Measurements from ENCODE around the gene FAM118A. TPM values are rescaled to one million over a fixed set of nuclear protein-coding genes. Genes with fewer than 3 reads are reported as not detected.

The FAM118A gene
- total RNA-seq, 1 experiment from 2014 or later = 20.3 TPM

- no peaks in the 10 kb centered on the region for H3F3A ChIP-seq (ENCODE audit: low read length, unreplicated experiment)
- no peak overlapping the region for H3K9ac ChIP-seq (ENCODE audit: low read length)
- H3K9me3 ChIP-seq (ENCODE audit: low read length) = no peaks in the 10 kb centered on the region
- no peak overlapping the region for H3K4me3 ChIP-seq (ENCODE audit: low read length)
- intact Hi-C loops (cut with micrococcal nuclease) = no loop called here
- H3K36me3 ChIP-seq (ENCODE audit: low read depth, low read length) = no peaks in the 10 kb centered on the region
- H3K27ac ChIP-seq (ENCODE audit: low read length) = no peak overlapping the region
- H3K4me2 ChIP-seq (ENCODE audit: low read length) = no peak overlapping the region
- CTCF ChIA-PET = no interaction called here
- no TSS peak for BruUV-seq (replicated peaks)
- TF ChIP-seq EZH2phosphoT487 (IDR thresholded peaks at IDR 0.05; ENCODE audit: borderline replicate concordance, low read length) (no peak), EZH2 (IDR thresholded peaks at IDR 0.05; ENCODE audit: low read length, unreplicated experiment) (no peak), CTCF (conservative IDR thresholded peaks at IDR 0.05; ENCODE audit: low read depth, low read length) (no peak)
- no peaks in the 10 kb centered on the region for H4K20me1 ChIP-seq (ENCODE audit: low read length)
- H3K27me3 ChIP-seq (ENCODE audit: low read length) = no peaks in the 10 kb centered on the region
- POLR2A ChIA-PET (ENCODE audit: unreplicated experiment) = no interaction called here
- no peak for ATAC-seq
- H3K79me2 ChIP-seq (ENCODE audit: low read length) = no peaks in the 10 kb centered on the region
- H2AFZ ChIP-seq (ENCODE audit: low read length) = no peak overlapping the region
- H3K9me2 ChIP-seq (replicated peaks; ENCODE audit: low read length) = no peaks in the 10 kb centered on the region
- peaks cover 24% of the 10 kb centered on the region for H3K4me1 ChIP-seq (ENCODE audit: insufficient read depth, low read length)
- no peak for DNase-seq
Measured at GRCh38 chr22:45278125-45278524, 31.6 kb upstream of the FAM118A start.

- no peak overlapping the region for H2AFZ ChIP-seq (ENCODE audit: low read length)
- ATAC-seq (peak; percentile 16), DNase-seq (peak; percentile 80)
- H4K20me1 ChIP-seq (ENCODE audit: low read length) = no peaks in the 10 kb centered on the region
- H3K4me3 ChIP-seq (ENCODE audit: low read length) = peak overlapping the region; percentile 22; the same call in 1 of the 2 replicates
- H3K27me3 ChIP-seq (ENCODE audit: low read length) = no peaks in the 10 kb centered on the region
- no peaks in the 10 kb centered on the region for H3K9me2 ChIP-seq (replicated peaks; ENCODE audit: low read length)
- 0 out of 2 replicates have a peak overlapping the region, but pooled peaks have one; percentile 63 for H3K9ac ChIP-seq (ENCODE audit: low read length)
- no peaks in the 10 kb centered on the region for H3K79me2 ChIP-seq (ENCODE audit: low read length)
- no peaks in the 10 kb centered on the region for H3K36me3 ChIP-seq (ENCODE audit: low read depth, low read length)
- H3K9me3 ChIP-seq (ENCODE audit: low read length) = no peaks in the 10 kb centered on the region
- peak overlapping the region; percentile 69 for H3K4me2 ChIP-seq (ENCODE audit: low read length)
- BruUV-seq (replicated peaks) = no TSS peak
- TF ChIP-seq CTCF (conservative IDR thresholded peaks at IDR 0.05; ENCODE audit: low read depth, low read length) (no peak), EZH2phosphoT487 (IDR thresholded peaks at IDR 0.05; ENCODE audit: borderline replicate concordance, low read length) (no peak), EZH2 (IDR thresholded peaks at IDR 0.05; ENCODE audit: low read length, unreplicated experiment) (no peak)
- peak overlapping the region; percentile 88 for H3K27ac ChIP-seq (ENCODE audit: low read length)
- no peaks in the 10 kb centered on the region for H3F3A ChIP-seq (ENCODE audit: low read length, unreplicated experiment)
- CTCF ChIA-PET = no interaction called here
- H3K4me1 ChIP-seq (ENCODE audit: insufficient read depth, low read length) = peaks cover 33% of the 10 kb centered on the region
- POLR2A ChIA-PET (ENCODE audit: unreplicated experiment) = interaction anchor here (0.5 kb wide), 1 partner anchor 9 kb away, joined by 6 read pairs; no protein-coding TSS in a partner anchor
- intact Hi-C loops (cut with micrococcal nuclease) = no loop called here
Measured at GRCh38 chr22:45280587-45280980, 29.1 kb upstream of the FAM118A start.

GRCh38 chr22:45281010-45281409 is 28.7 kb upstream of the FAM118A start:
- ATAC-seq = no peak
- Histone ChIP-seq H4K20me1 (ENCODE audit: low read length) (no peaks in the 10 kb centered on the region), H3K79me2 (ENCODE audit: low read length) (no peaks in the 10 kb centered on the region), H3K4me1 (ENCODE audit: insufficient read depth, low read length) (peaks cover 34% of the 10 kb centered on the region), H2AFZ (ENCODE audit: low read length) (no peak overlapping the region), H3K9me3 (ENCODE audit: low read length) (no peaks in the 10 kb centered on the region), H3K27ac (ENCODE audit: low read length) (peak overlapping the region; percentile 88), H3K4me2 (ENCODE audit: low read length) (peak overlapping the region; percentile 69), H3F3A (ENCODE audit: low read length, unreplicated experiment) (no peaks in the 10 kb centered on the region), H3K4me3 (ENCODE audit: low read length) (peak overlapping the region; percentile 22; the same call in 1 of the 2 replicates), H3K9ac (ENCODE audit: low read length) (0 out of 2 replicates have a peak overlapping the region, but pooled peaks have one; percentile 17), H3K36me3 (ENCODE audit: low read depth, low read length) (no peaks in the 10 kb centered on the region), H3K27me3 (ENCODE audit: low read length) (no peaks in the 10 kb centered on the region), H3K9me2 (replicated peaks; ENCODE audit: low read length) (no peaks in the 10 kb centered on the region)
- intact Hi-C loops (cut with micrococcal nuclease) = no loop called here
- ChIA-PET CTCF (no interaction called here), POLR2A (ENCODE audit: unreplicated experiment) (no interaction called here)
- TF ChIP-seq CTCF (conservative IDR thresholded peaks at IDR 0.05; ENCODE audit: low read depth, low read length) (no peak), EZH2 (IDR thresholded peaks at IDR 0.05; ENCODE audit: low read length, unreplicated experiment) (no peak), EZH2phosphoT487 (IDR thresholded peaks at IDR 0.05; ENCODE audit: borderline replicate concordance, low read length) (no peak)
- BruUV-seq (replicated peaks) = no TSS peak
- DNase-seq = no peak
